ENCODE results near the gene C1QTNF2. TPM values are rescaled to one million over a fixed set of nuclear protein-coding genes. Genes with fewer than 3 reads are reported as not detected.

C1QTNF2 gene
- total and polyA plus RNA-seq, 2 of the 13 experiments (the other 11 are each of a cell fraction or from before 2014, with no cell fraction given): not detected

- Histone ChIP-seq H3K27ac (ENCODE audit: extremely low read length, insufficient read depth, low read length) (no peak overlapping the region), H3K79me2 (ENCODE audit: insufficient read depth, low read length) (no peaks in the 10 kb centered on the region), H3K36me3 (replicated peaks in 1 of 2; ENCODE audit: control insufficient read depth in 1 of 2, insufficient read depth in 2 of 2, low read length in 2 of 2) (no peaks in the 10 kb centered on the region), H4K20me1 (ENCODE audit: insufficient read depth, low read length) (no peaks in the 10 kb centered on the region), H3K4me2 (ENCODE audit: low read depth, low read length) (no peak overlapping the region), H2AFZ (ENCODE audit: low read length) (no peak overlapping the region), H3K9me3 (ENCODE audit: low read length) (no peaks in the 10 kb centered on the region), H3K4me3 (replicated peaks in 1 of 3; ENCODE audit: insufficient read depth in 1 of 3, low read depth in 2 of 3, low read length in 3 of 3) (no peak overlapping the region), H3K27me3 (ENCODE audit: control insufficient read depth in 1 of 2, insufficient read depth in 2 of 2, low read length in 2 of 2) (no peaks in the 10 kb centered on the region), H3K4me1 (ENCODE audit: insufficient read depth, low read length) (peaks cover 8% of the 10 kb centered on the region; the same call in 1 of the 2 replicates), H3K9ac (ENCODE audit: insufficient read depth, low read depth, low read length) (no peak overlapping the region)
- ChIA-PET POLR2A (no interaction called here), CTCF (ENCODE audit: low intra/inter-chr PET ratio, low total read pairs) (no interaction called here)
- no peak for TF ChIP-seq ZNF17 (CRISPR knock-in tag; IDR thresholded peaks at IDR 0.05)
- no peak for TF ChIP-seq RBM22 (optimal IDR thresholded peaks at IDR 0.05; ENCODE audit: low read length)
- TF ChIP-seq ZSCAN9 (CRISPR knock-in tag; IDR thresholded peaks at IDR 0.05; ENCODE audit: borderline replicate concordance): no peak
- no peak for TF ChIP-seq NAIF1 (CRISPR knock-in tag; IDR thresholded peaks at IDR 0.05; ENCODE audit: borderline replicate concordance)
- no peak for TF ChIP-seq ZNF10 (CRISPR knock-in tag; IDR thresholded peaks at IDR 0.05; ENCODE audit: borderline replicate concordance, low read depth)
- TF ChIP-seq ZC3H13 (CRISPR knock-in tag; IDR thresholded peaks at IDR 0.05): no peak
- TF ChIP-seq MTF2 (CRISPR knock-in tag; IDR thresholded peaks at IDR 0.05; ENCODE audit: borderline replicate concordance): no peak
- no peak for TF ChIP-seq JDP2 (CRISPR knock-in tag; IDR thresholded peaks at IDR 0.05; ENCODE audit: borderline replicate concordance)
- no peak for TF ChIP-seq ZNF772 (CRISPR knock-in tag; IDR thresholded peaks at IDR 0.05)
- 14% methylated on average over 2 of the region's 2 CpGs for WGBS (ENCODE audit: low lambda C conversion rate)
- no peak for DNase-seq (ENCODE audit: low spot score)
- no TSS peak for BruUV-seq (replicated peaks)
- intact Hi-C loops (cut with micrococcal nuclease; ENCODE audit: unreplicated experiment) (no loop called here), in situ Hi-C loops (cut with HindIII; ENCODE audit: extremely low pct_ligation_motif_present, low pct_unique_long_range_greater_than_20kb) (no loop called here)
- FAIRE-seq: no peak
- no peak for ATAC-seq
Measured at GRCh38 chr5:160324886-160325285, 45.5 kb downstream of the C1QTNF2 start.

GRCh38 chr5:160318409-160318808, 52.0 kb downstream of the C1QTNF2 start:
- Histone ChIP-seq H3K4me1 (ENCODE audit: insufficient read depth, low read length) (peaks cover 33% of the 10 kb centered on the region), H3K27ac (ENCODE audit: extremely low read length, insufficient read depth, low read length) (no peak overlapping the region), H3K9me3 (ENCODE audit: low read length) (no peaks in the 10 kb centered on the region), H3K4me2 (ENCODE audit: low read depth, low read length) (no peak overlapping the region), H3K79me2 (ENCODE audit: insufficient read depth, low read length) (no peaks in the 10 kb centered on the region), H2AFZ (ENCODE audit: low read length) (no peak overlapping the region), H4K20me1 (ENCODE audit: insufficient read depth, low read length) (no peaks in the 10 kb centered on the region), H3K27me3 (ENCODE audit: control insufficient read depth in 1 of 2, insufficient read depth in 2 of 2, low read length in 2 of 2) (no peaks in the 10 kb centered on the region), H3K4me3 (replicated peaks in 1 of 3; ENCODE audit: insufficient read depth in 1 of 3, low read depth in 2 of 3, low read length in 3 of 3) (no peak overlapping the region), H3K36me3 (replicated peaks in 1 of 2; ENCODE audit: control insufficient read depth in 1 of 2, insufficient read depth in 2 of 2, low read length in 2 of 2) (no peaks in the 10 kb centered on the region), H3K9ac (ENCODE audit: insufficient read depth, low read depth, low read length) (no peak overlapping the region)
- POLR2A ChIA-PET: no interaction called here
- BruUV-seq (replicated peaks): no TSS peak
- in situ Hi-C loops (cut with HindIII; ENCODE audit: extremely low pct_ligation_motif_present, low pct_unique_long_range_greater_than_20kb): no loop called here
- intact Hi-C loops (cut with micrococcal nuclease; ENCODE audit: unreplicated experiment): loop anchor here (5.0 kb wide), 1 partner anchor 56 kb away; no protein-coding TSS in a partner anchor
- DNase-seq (ENCODE audit: low spot score): no peak
- no peak for FAIRE-seq
- CTCF ChIA-PET (ENCODE audit: low intra/inter-chr PET ratio, low total read pairs): no interaction called here
- WGBS (ENCODE audit: low lambda C conversion rate): 91% methylated on average over 4 of the region's 4 CpGs
- ATAC-seq: no peak
- TF ChIP-seq ZSCAN30 (CRISPR knock-in tag; IDR thresholded peaks at IDR 0.05): no peak
- TF ChIP-seq ISL2 (CRISPR knock-in tag; IDR thresholded peaks at IDR 0.05): no peak
- TF ChIP-seq GMEB1 (CRISPR knock-in tag; IDR thresholded peaks at IDR 0.05; ENCODE audit: borderline replicate concordance): no peak
- no peak for TF ChIP-seq GATA4 (IDR thresholded peaks at IDR 0.05; ENCODE audit: borderline replicate concordance, low read depth)
- TF ChIP-seq ZNF737 (CRISPR knock-in tag; IDR thresholded peaks at IDR 0.05; ENCODE audit: borderline replicate concordance): no peak
- no peak for TF ChIP-seq RCOR2 (CRISPR knock-in tag; IDR thresholded peaks at IDR 0.05)
- TF ChIP-seq REST (IDR thresholded peaks at IDR 0.05; ENCODE audit: borderline replicate concordance in 1 of 2, low read depth in 1 of 2, low read length in 2 of 2): no peak
